Muscle layer of duodenum (tissue), 2 donors: ENCODE data around the gene PRMT1.

Experiments
- H3K27ac ChIP-seq: one replicate; pipeline ENCODE4 v1.7.0; 2013; ENCODE audit warnings: mild to moderate bottlenecking, low read length
- H3K27me3 ChIP-seq: one replicate; pipeline ENCODE4 v1.7.0; 2013; ENCODE audit warnings: low read depth, mild to moderate bottlenecking, control low read depth, low read length
- H3K36me3 ChIP-seq, 2 donors: one replicate each; pipeline ENCODE4 v1.7.0; 2013; ENCODE audit warnings: low read length in 2 of 2, control low read depth in 1 of 2, mild to moderate bottlenecking in 1 of 2; ENCODE audit not compliant: insufficient read depth in 2 of 2, control insufficient read depth in 1 of 2
- H3K4me1 ChIP-seq, 2 donors: one replicate each; pipeline ENCODE4 v1.7.0; 2013; ENCODE audit warnings: low read length in 2 of 2, mild to moderate bottlenecking in 2 of 2, control low read depth in 1 of 2, moderate library complexity in 1 of 2; ENCODE audit not compliant: insufficient read depth in 2 of 2, control insufficient read depth in 1 of 2
- H3K4me3 ChIP-seq, 2 donors: one replicate each; pipeline ENCODE4 v1.7.0; 2013; ENCODE audit warnings: low read length in 2 of 2, low read depth in 1 of 2, mild to moderate bottlenecking in 1 of 2
- H3K9me3 ChIP-seq, 2 donors: one replicate each; pipeline ENCODE4 v1.7.0; 2013; ENCODE audit warnings: low read length in 2 of 2, control low read depth in 1 of 2, mild to moderate bottlenecking in 1 of 2; ENCODE audit not compliant: control insufficient read depth in 1 of 2
- donor health status: healthy.

The PRMT1 gene

GRCh38 chr19:49686503-49687088 is 9.5 kb downstream of the PRMT1 start:
- Histone ChIP-seq H3K9me3 (no peaks in the 10 kb centered on the region), H3K4me3 (no peak overlapping the region), H3K4me1 (peaks cover 4 to 28% of the 10 kb centered on the region in 2 donors), H3K27me3 (peaks cover 19% of the 10 kb centered on the region), H3K36me3 (peaks cover 20 to 53% of the 10 kb centered on the region in 2 donors), H3K27ac (no peak overlapping the region)

GRCh38 chr19:49687150-49687549 is 10.1 kb downstream of the PRMT1 start:
- Histone ChIP-seq H3K4me3 (no peak overlapping the region), H3K4me1 (peaks cover 4 to 29% of the 10 kb centered on the region in 2 donors), H3K27ac (no peak overlapping the region), H3K27me3 (peaks cover 19% of the 10 kb centered on the region), H3K36me3 (peaks cover 15 to 47% of the 10 kb centered on the region in 2 donors), H3K9me3 (no peaks in the 10 kb centered on the region)

- H3K27ac ChIP-seq: no peak overlapping the region
- peaks cover 4 to 29% of the 10 kb centered on the region in 2 donors for H3K4me1 ChIP-seq
- peaks cover 19% of the 10 kb centered on the region for H3K27me3 ChIP-seq
- H3K4me3 ChIP-seq: no peak overlapping the region
- H3K9me3 ChIP-seq: no peaks in the 10 kb centered on the region
- peaks cover 10 to 42% of the 10 kb centered on the region in 2 donors for H3K36me3 ChIP-seq
Observed at GRCh38 chr19:49687566-49688316, 10.7 kb downstream of the PRMT1 start.

- Histone ChIP-seq H3K4me3 (no peak overlapping the region), H3K4me1 (peaks cover 4 to 29% of the 10 kb centered on the region in 2 donors), H3K27ac (no peak overlapping the region), H3K9me3 (no peaks in the 10 kb centered on the region), H3K27me3 (peaks cover 19% of the 10 kb centered on the region), H3K36me3 (peaks cover 10 to 39% of the 10 kb centered on the region in 2 donors)
Observed at GRCh38 chr19:49688531-49689132, 11.6 kb downstream of the PRMT1 start.

GRCh38 chr19:49689133-49690078 is 12.3 kb downstream of the PRMT1 start, which contains the start of gene ADM5:
Gene ADM5, plus strand, starts transcription at chr19:49689594. Its CDS starts 244 bp downstream, at chr19:49689838.
- no peak within 1 kb of the TSS for H3K27ac ChIP-seq
- H3K27me3 ChIP-seq: peaks cover 19% of the 10 kb centered on the region
- peak within 1 kb of the TSS; percentile 65 to 66 for H3K4me3 ChIP-seq
- peaks cover 4 to 29% of the 10 kb centered on the region in 2 donors for H3K4me1 ChIP-seq
- no peaks in the 10 kb centered on the region for H3K9me3 ChIP-seq
- H3K36me3 ChIP-seq: peaks cover 6 to 32% of the 10 kb centered on the region in 2 donors

GRCh38 chr19:49690079-49690655 is 13.1 kb downstream of the PRMT1 start:
- no peak overlapping the region for H3K27ac ChIP-seq
- H3K4me3 ChIP-seq: peak overlapping the region; percentile 65 to 66
- H3K36me3 ChIP-seq: peaks cover 2 to 27% of the 10 kb centered on the region in 2 donors
- peaks cover 19% of the 10 kb centered on the region for H3K27me3 ChIP-seq
- peaks cover 4 to 29% of the 10 kb centered on the region in 2 donors for H3K4me1 ChIP-seq
- H3K9me3 ChIP-seq: no peaks in the 10 kb centered on the region

- Histone ChIP-seq H3K4me3 (peak within 1 kb of the TSS; percentile 65 to 66), H3K27me3 (peaks cover 19% of the 10 kb centered on the region), H3K27ac (no peak within 1 kb of the TSS), H3K4me1 (peaks cover 4 to 29% of the 10 kb centered on the region in 2 donors), H3K9me3 (no peaks in the 10 kb centered on the region), H3K36me3 (peaks cover 0 to 21% of the 10 kb centered on the region in 2 donors)
Observed at GRCh38 chr19:49690656-49691242, 13.7 kb downstream of the PRMT1 start, which contains the start of gene CPT1C. Gene CPT1C, plus strand, starts transcription at chr19:49691116. Its CDS starts 1,137 bp downstream, at chr19:49692253.

- Histone ChIP-seq H3K4me3 (peak overlapping the region; percentile 65 to 66), H3K36me3 (peaks cover 0 to 14% of the 10 kb centered on the region in 2 donors), H3K27me3 (peaks cover 19% of the 10 kb centered on the region), H3K9me3 (no peaks in the 10 kb centered on the region), H3K4me1 (peaks cover 4 to 25% of the 10 kb centered on the region in 2 donors), H3K27ac (no peak overlapping the region)
Observed at GRCh38 chr19:49691243-49692146, 14.4 kb downstream of the PRMT1 start.

- H3K9me3 ChIP-seq: no peaks in the 10 kb centered on the region
- peaks cover 19% of the 10 kb centered on the region for H3K27me3 ChIP-seq
- peaks cover 0 to 9% of the 10 kb centered on the region in 2 donors for H3K36me3 ChIP-seq
- H3K4me3 ChIP-seq: no peak overlapping the region
- H3K27ac ChIP-seq: no peak overlapping the region
- H3K4me1 ChIP-seq: peaks cover 4 to 25% of the 10 kb centered on the region in 2 donors
Observed at GRCh38 chr19:49692147-49692506, 15.1 kb downstream of the PRMT1 start.
